Endothelial cell (in vitro differentiated cells): ENCODE data around the gene RELN. TPM values are rescaled to one million over a fixed set of nuclear protein-coding genes. Genes with fewer than 3 reads are reported as not detected.

Experiments used
- DNase-seq: peaks from one replicate; pipeline ENCODE4 v3.0.0; 2021; ENCODE audit warnings: low spot score
- H3K27ac Mint-ChIP-seq: one replicate; pipeline ENCODE4 v1.8.0; 2021; ENCODE audit warnings: mixed read lengths, inconsistent platforms; ENCODE audit not compliant: unreplicated experiment
- H3K27me3 Mint-ChIP-seq: one replicate; pipeline ENCODE4 v1.8.0; 2021; ENCODE audit warnings: mild to moderate bottlenecking, moderate library complexity, mixed read lengths, inconsistent platforms; ENCODE audit not compliant: unreplicated experiment
- H3K36me3 Mint-ChIP-seq: one replicate; pipeline ENCODE4 v1.8.0; 2021; ENCODE audit warnings: mild to moderate bottlenecking, low read depth, mixed read lengths, inconsistent platforms; ENCODE audit not compliant: unreplicated experiment
- H3K4me1 Mint-ChIP-seq: one replicate; pipeline ENCODE4 v1.8.0; 2021; ENCODE audit warnings: mild to moderate bottlenecking, mixed read lengths, inconsistent platforms; ENCODE audit not compliant: unreplicated experiment
- H3K4me3 Mint-ChIP-seq: one replicate; pipeline ENCODE4 v1.8.0; 2021; ENCODE audit warnings: mild to moderate bottlenecking, mixed read lengths, inconsistent platforms; ENCODE audit not compliant: unreplicated experiment
- H3K9me3 Mint-ChIP-seq: one replicate; pipeline ENCODE4 v1.8.0; 2021; ENCODE audit warnings: mixed read lengths, inconsistent platforms; ENCODE audit not compliant: unreplicated experiment
- total RNA-seq: library from RNA; stranded (reverse); fragmentation: NEBNext Ultra II Directional; extraction: Animal tissue kit (Norgen Biotek cat#: 25700); gene quantifications from one replicate; pipeline ENCODE4 v1.2.1, GENCODE V29; 2021; ENCODE audit not compliant: unreplicated experiment
- TF ChIP-seq, protein P1 (sequence below): fragments of 200-600 bp; sonication (generic); IDR thresholded peaks from one replicate; pipeline ENCODE4 v1.5.0; 2021; ENCODE audit warnings: antibody characterized with exemption; ENCODE audit not compliant: unreplicated experiment

RELN gene
- total RNA-seq, 1 donor from 2014 or later, result 2.3 TPM

DNA sequence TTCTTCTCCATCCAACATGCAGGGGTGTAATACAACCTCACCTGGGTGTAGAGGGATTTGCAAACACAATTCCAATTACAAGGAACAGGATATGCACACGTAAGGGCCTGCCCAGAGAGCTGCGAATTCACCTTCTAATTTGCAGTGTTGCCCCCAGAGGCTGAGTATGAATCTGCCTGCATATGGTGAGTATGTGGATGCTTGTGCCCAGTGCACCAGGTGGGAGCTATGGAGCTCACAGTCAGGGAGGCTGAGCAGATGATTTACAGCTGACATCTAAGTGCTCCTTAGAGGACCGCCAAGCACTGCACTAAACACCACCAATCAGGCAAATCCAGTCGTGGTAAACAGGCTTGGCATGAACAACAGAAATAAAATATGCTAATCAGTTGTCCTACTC lies 132.0 kb downstream of the RELN start:
- Mint-ChIP-seq H3K9me3 (no peaks in the 10 kb centered on the region), H3K27me3 (no peaks in the 10 kb centered on the region), H3K4me3 (no peak overlapping the region), H3K4me1 (no peaks in the 10 kb centered on the region), H3K36me3 (no peaks in the 10 kb centered on the region), H3K27ac (no peak overlapping the region)
- TF ChIP-seq, protein P1, sequence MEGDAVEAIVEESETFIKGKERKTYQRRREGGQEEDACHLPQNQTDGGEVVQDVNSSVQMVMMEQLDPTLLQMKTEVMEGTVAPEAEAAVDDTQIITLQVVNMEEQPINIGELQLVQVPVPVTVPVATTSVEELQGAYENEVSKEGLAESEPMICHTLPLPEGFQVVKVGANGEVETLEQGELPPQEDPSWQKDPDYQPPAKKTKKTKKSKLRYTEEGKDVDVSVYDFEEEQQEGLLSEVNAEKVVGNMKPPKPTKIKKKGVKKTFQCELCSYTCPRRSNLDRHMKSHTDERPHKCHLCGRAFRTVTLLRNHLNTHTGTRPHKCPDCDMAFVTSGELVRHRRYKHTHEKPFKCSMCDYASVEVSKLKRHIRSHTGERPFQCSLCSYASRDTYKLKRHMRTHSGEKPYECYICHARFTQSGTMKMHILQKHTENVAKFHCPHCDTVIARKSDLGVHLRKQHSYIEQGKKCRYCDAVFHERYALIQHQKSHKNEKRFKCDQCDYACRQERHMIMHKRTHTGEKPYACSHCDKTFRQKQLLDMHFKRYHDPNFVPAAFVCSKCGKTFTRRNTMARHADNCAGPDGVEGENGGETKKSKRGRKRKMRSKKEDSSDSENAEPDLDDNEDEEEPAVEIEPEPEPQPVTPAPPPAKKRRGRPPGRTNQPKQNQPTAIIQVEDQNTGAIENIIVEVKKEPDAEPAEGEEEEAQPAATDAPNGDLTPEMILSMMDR, result no peak
- no peak for DNase-seq

DNA sequence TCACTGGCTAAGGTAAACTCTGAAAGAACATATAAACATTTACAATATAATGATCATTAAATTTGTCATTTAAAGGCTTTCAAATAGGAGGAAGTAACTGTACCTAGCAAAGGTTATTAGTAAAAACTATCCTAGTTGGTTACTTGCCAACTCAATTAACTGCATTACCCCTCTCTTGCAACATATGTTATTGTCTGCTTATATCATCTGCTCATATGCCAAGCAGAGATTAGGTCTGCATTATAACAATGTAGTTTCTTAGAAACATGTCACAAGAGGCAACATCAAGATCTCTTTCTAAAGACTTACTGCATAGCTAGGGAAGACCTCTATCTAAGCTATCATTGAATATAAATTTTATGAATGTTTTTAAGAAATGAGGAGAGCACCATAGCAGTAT lies 132.5 kb downstream of the RELN start:
- no peak overlapping the region for H3K4me3 Mint-ChIP-seq
- H3K9me3 Mint-ChIP-seq, result no peaks in the 10 kb centered on the region
- H3K27me3 Mint-ChIP-seq, result no peaks in the 10 kb centered on the region
- no peaks in the 10 kb centered on the region for H3K4me1 Mint-ChIP-seq
- TF ChIP-seq, protein P1, result no peak
- no peaks in the 10 kb centered on the region for H3K36me3 Mint-ChIP-seq
- no peak overlapping the region for H3K27ac Mint-ChIP-seq
- no peak for DNase-seq

DNA sequence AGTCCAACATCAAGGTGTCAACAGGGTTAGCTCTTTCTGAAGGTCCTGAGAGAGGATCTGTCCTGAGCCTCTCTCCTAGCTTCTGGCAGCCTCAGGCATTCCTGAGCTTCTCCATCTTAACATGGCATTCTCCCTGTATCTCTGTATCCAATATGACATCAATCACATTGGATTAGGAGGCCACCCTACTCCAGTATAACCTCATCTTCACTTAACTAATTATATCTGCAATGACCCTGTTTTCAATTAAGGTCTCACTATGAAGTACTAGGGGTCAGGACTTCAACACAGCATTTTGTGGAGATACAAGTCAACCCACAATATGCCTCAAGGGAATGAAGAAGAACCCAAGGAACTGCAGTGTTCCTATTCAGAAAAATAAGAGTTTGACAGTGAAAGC lies 133.8 kb downstream of the RELN start:
- no peak overlapping the region for H3K27ac Mint-ChIP-seq
- TF ChIP-seq, protein P1, result no peak
- no peaks in the 10 kb centered on the region for H3K4me1 Mint-ChIP-seq
- no peak overlapping the region for H3K4me3 Mint-ChIP-seq
- H3K9me3 Mint-ChIP-seq, result no peaks in the 10 kb centered on the region
- no peaks in the 10 kb centered on the region for H3K27me3 Mint-ChIP-seq
- DNase-seq, result no peak
- H3K36me3 Mint-ChIP-seq, result no peaks in the 10 kb centered on the region

DNA sequence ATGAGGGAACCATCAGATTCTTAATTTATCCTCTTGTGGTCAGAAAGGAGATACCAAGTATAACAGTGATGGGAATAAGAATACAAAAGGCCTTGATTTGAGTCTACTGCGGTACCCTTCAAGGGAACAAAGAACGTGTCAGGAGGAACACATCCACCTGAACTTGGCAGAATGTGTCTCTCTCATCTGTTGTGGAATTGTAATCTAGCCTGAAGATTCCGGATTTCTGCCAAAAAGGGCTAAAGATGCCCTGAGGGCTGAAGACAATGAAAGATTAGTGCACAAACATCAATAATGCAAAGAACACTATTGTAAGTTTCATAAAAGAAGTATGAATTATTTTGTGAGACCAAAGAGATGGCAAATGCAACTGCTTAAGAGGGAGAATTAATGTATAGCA lies 134.8 kb downstream of the RELN start:
- H3K9me3 Mint-ChIP-seq, result no peaks in the 10 kb centered on the region
- no peak overlapping the region for H3K4me3 Mint-ChIP-seq
- H3K27me3 Mint-ChIP-seq, result no peaks in the 10 kb centered on the region
- no peaks in the 10 kb centered on the region for H3K36me3 Mint-ChIP-seq
- DNase-seq, result no peak
- no peaks in the 10 kb centered on the region for H3K4me1 Mint-ChIP-seq
- no peak overlapping the region for H3K27ac Mint-ChIP-seq
- TF ChIP-seq, protein P1, result no peak

DNA sequence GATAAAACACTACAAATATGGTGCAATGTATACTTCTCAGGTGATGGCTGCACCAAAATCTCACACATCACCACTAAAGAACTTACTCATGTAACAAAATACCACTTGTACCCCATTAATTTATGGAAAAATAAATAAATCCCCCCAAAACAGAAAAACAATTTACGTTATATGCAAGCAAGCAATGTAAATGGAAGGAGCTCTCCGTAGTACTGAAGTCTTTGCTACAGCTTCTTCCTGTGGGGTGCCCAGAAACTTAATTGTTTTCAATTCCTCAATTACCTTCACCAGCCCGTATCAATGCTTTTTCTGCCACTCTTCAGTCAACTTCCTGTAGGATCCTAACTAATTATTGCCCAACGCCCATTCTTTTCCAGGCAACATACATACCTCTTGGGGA lies 138.1 kb downstream of the RELN start:
- Mint-ChIP-seq H3K4me1 (no peaks in the 10 kb centered on the region), H3K27ac (no peak overlapping the region), H3K36me3 (no peaks in the 10 kb centered on the region), H3K27me3 (no peaks in the 10 kb centered on the region), H3K4me3 (no peak overlapping the region), H3K9me3 (no peaks in the 10 kb centered on the region)
- DNase-seq, result peak; percentile 24
- TF ChIP-seq, protein P1, result no peak
